Smooth muscle cell (in vitro differentiated cells): ENCODE measurements around the gene MAGI2. TPM values are rescaled to one million over a fixed set of nuclear protein-coding genes. Genes with fewer than 3 reads are reported as not detected.

Experiments used
- DNase-seq: peaks from one replicate; lab custom pipeline; 2025; ENCODE audit not compliant: unreplicated experiment; lab: John Stamatoyannopoulos, UW
- H2AFZ ChIP-seq: fragments of 200-600 bp; sonication (generic); 2 replicates; pipeline ENCODE4 v1.6.0; 2016; ENCODE audit warnings: antibody characterized with exemption, low read depth, mild to moderate bottlenecking
- H3F3A ChIP-seq: fragments of 200-600 bp; sonication (generic); 2 replicates; pipeline ENCODE4 v1.6.0; 2017; ENCODE audit warnings: antibody characterized with exemption, low read depth
- H3K27ac ChIP-seq: fragments of 200-600 bp; sonication (generic); 2 replicates; pipeline ENCODE4 v1.5.1; 2016; ENCODE audit warnings: low read depth, mild to moderate bottlenecking
- H3K27me3 ChIP-seq: fragments of 200-600 bp; sonication (generic); 2 replicates; pipeline ENCODE4 v1.6.1; 2016; ENCODE audit warnings: low read depth, mild to moderate bottlenecking
- H3K36me3 ChIP-seq: fragments of 200-600 bp; sonication (generic); 2 replicates; pipeline ENCODE4 v1.5.1; 2016; ENCODE audit warnings: low read depth
- H3K4me1 ChIP-seq: fragments of 200-600 bp; sonication (generic); 2 replicates; pipeline ENCODE4 v1.5.1; 2016; ENCODE audit warnings: low read depth
- H3K4me2 ChIP-seq: fragments of 200-600 bp; sonication (generic); 2 replicates; pipeline ENCODE4 v1.6.0; 2016; ENCODE audit warnings: mild to moderate bottlenecking
- H3K4me3 ChIP-seq: fragments of 200-600 bp; sonication (generic); 2 replicates; pipeline ENCODE4 v1.5.1; 2016; ENCODE audit warnings: mild to moderate bottlenecking
- H3K79me2 ChIP-seq: fragments of 200-600 bp; sonication (generic); 2 replicates; pipeline ENCODE4 v1.6.0; 2016; ENCODE audit warnings: low read depth, mild to moderate bottlenecking
- H3K9ac ChIP-seq: fragments of 200-600 bp; sonication (generic); 2 replicates; pipeline ENCODE4 v1.6.0; 2016; ENCODE audit warnings: low read depth
- H3K9me3 ChIP-seq: fragments of 200-600 bp; sonication (generic); replicated peaks from 2 replicates; pipeline ENCODE4 v1.5.1; 2016; ENCODE audit warnings: low read depth
- H4K20me1 ChIP-seq: fragments of 200-600 bp; sonication (generic); 2 replicates; pipeline ENCODE4 v1.6.0; 2016; ENCODE audit warnings: low read depth
- CTCF ChIP-seq: fragments of 200-600 bp; sonication (generic); IDR thresholded peaks from 2 replicates; pipeline ENCODE4 v1.5.1; 2017; ENCODE audit warnings: borderline replicate concordance, mild to moderate bottlenecking, antibody characterized with exemption; ENCODE audit not compliant: insufficient read depth, poor library complexity, severe bottlenecking
- WGBS: methylation state at CpG from one replicate; pipeline ENCODE4 v1.1.7; 2016; ENCODE audit warnings: low lambda C conversion rate; 5-methylcytosine and 5-hydroxymethylcytosine counted together
- polyA plus RNA-seq: library from polyadenylated mRNA; unstranded; fragments of >200 nt; fragmentation: Nextera tagmentation; extraction: Ambion mirVana; gene quantifications from 2 replicates; pipeline ENCODE4 v1.2.1, GENCODE V29; 2016
- total RNA-seq: library from RNA; depleted of rRNA; stranded (reverse); fragments of >200 nt; gene quantifications from 2 replicates; pipeline ENCODE4 v1.2.3, GENCODE V29; 2014

MAGI2 gene
- total and polyA plus RNA-seq, 2 experiments from 2014 or later, result 3.4 to 10.7 TPM

- Histone ChIP-seq H3K4me1 (no peaks in the 10 kb centered on the region), H3K36me3 (no peaks in the 10 kb centered on the region), H3K9me3 (no peaks in the 10 kb centered on the region), H3K27ac (no peak overlapping the region), H3F3A (no peaks in the 10 kb centered on the region), H3K4me2 (no peak overlapping the region), H3K9ac (no peak overlapping the region), H4K20me1 (no peaks in the 10 kb centered on the region), H3K4me3 (no peak overlapping the region), H3K27me3 (no peaks in the 10 kb centered on the region), H2AFZ (no peak overlapping the region), H3K79me2 (no peaks in the 10 kb centered on the region)
- TF ChIP-seq CTCF, result no peak
- DNase-seq, result no peak
- 76% methylated on average over 4 of the region's 4 CpGs for WGBS
These were observed 1461.8 kb downstream of the MAGI2 start for GRCh38 chr7:77991656-77992055.

GRCh38 chr7:77989981-77990566 is 1463.4 kb downstream of the MAGI2 start:
- no peaks in the 10 kb centered on the region for H3F3A ChIP-seq
- H3K4me1 ChIP-seq, result no peaks in the 10 kb centered on the region
- no peak for DNase-seq
- no peaks in the 10 kb centered on the region for H3K27me3 ChIP-seq
- no peak overlapping the region for H3K4me3 ChIP-seq
- H3K27ac ChIP-seq, result no peak overlapping the region
- no peaks in the 10 kb centered on the region for H4K20me1 ChIP-seq
- H3K36me3 ChIP-seq, result no peaks in the 10 kb centered on the region
- H3K79me2 ChIP-seq, result no peaks in the 10 kb centered on the region
- H3K9ac ChIP-seq, result no peak overlapping the region
- H3K4me2 ChIP-seq, result no peak overlapping the region
- 81% methylated on average over 6 of the region's 6 CpGs for WGBS
- H3K9me3 ChIP-seq, result no peaks in the 10 kb centered on the region
- H2AFZ ChIP-seq, result no peak overlapping the region
- TF ChIP-seq CTCF, result no peak

- Histone ChIP-seq H3K4me3 (no peak overlapping the region), H3K4me2 (no peak overlapping the region), H2AFZ (no peak overlapping the region)
These were observed 1467.5 kb downstream of the MAGI2 start for GRCh38 chr7:77985974-77986339.

More at GRCh38 chr7:77985974-77986339, 1467.5 kb downstream of the MAGI2 start:
- no peak for TF ChIP-seq CTCF
- H3K9me3 ChIP-seq, result no peaks in the 10 kb centered on the region
- no peak overlapping the region for H3K27ac ChIP-seq
- 81% methylated on average over 3 of the region's 3 CpGs for WGBS
- no peaks in the 10 kb centered on the region for H4K20me1 ChIP-seq
- H3F3A ChIP-seq, result no peaks in the 10 kb centered on the region
- no peaks in the 10 kb centered on the region for H3K79me2 ChIP-seq
- H3K36me3 ChIP-seq, result no peaks in the 10 kb centered on the region
- H3K4me1 ChIP-seq, result no peaks in the 10 kb centered on the region
- no peak for DNase-seq
- H3K27me3 ChIP-seq, result no peaks in the 10 kb centered on the region
- H3K9ac ChIP-seq, result no peak overlapping the region
